Peyer's patch (tissue), 4 donors: ENCODE results near the gene CDC42EP2.

Experiments
- CTCF ChIP-seq, 6 experiments: fragments of 450-650 bp in 4 of 6; fragments of 200-600 bp in 2 of 6; sonication (generic) in 1 of 6; IDR thresholded peaks; one replicate each; pipeline ENCODE4 v1.5.1; 2017 to 2019; ENCODE audit warnings: antibody characterized with exemption in 6 of 6, mild to moderate bottlenecking in 3 of 6, moderate library complexity in 1 of 6
- POLR2A ChIP-seq, 2 donors: fragments of 450-650 bp; IDR thresholded peaks; one replicate each; pipeline ENCODE4 v1.5.1; 2017; ENCODE audit warnings: antibody characterized with exemption in 2 of 2, mild to moderate bottlenecking in 2 of 2, moderate library complexity in 2 of 2

DNA sequence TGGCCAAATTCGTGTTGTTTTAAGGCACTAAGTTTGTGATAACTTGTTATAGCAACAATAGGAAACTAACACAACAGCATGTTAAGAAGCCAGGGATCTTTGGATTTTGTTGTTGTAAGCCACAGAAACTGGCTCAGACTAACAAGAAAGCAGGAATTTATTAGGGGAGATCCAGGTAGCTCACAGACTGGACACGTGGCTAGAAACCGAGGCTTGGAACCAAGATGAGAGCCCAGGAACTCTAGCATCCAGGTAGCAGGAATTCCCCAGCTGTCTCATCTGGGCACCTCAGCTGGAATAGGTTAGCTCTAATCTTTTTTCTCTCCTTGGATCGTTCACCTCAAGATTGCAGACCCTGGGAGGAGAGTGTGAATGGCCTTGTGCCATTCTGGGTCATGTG is 28.0 kb upstream of the CDC42EP2 start:
- TF ChIP-seq CTCF (IDR thresholded peaks at IDR 0.05) = no peak
- no peak for TF ChIP-seq POLR2A (IDR thresholded peaks at IDR 0.05)
